A673 (cell line): ENCODE results near the gene CACHD1. TPM values are rescaled to one million over a fixed set of nuclear protein-coding genes. Genes with fewer than 3 reads are reported as not detected.
A peak's percentile ranks its signal among the peaks of the same experiment; 100 is the strongest.

Experiments
- BruUV-seq: library from RNA; stranded (reverse); fragments of 400-500 nt; replicated peaks from 2 replicates; lab custom pipeline; 2021; lab: Mats Ljungman, UMichigan
- CTCF ChIA-PET: fragments of 300-600 bp; sonication (Branson Sonifier 250); formaldehyde crosslinking; loops from one replicate; lab custom pipeline; 2022; ENCODE audit warnings: antibody characterized with exemption; lab: Charles Lee
- POLR2A ChIA-PET: fragments of 300-600 bp; sonication (Branson Sonifier 250); formaldehyde crosslinking; loops from one replicate; lab custom pipeline; 2022; ENCODE audit warnings: antibody characterized with exemption; ENCODE audit not compliant: low non-redundant PET; lab: Charles Lee
- DNase-seq: peaks from one replicate; pipeline ENCODE4 v3.0.0-alpha.2; 2015; ENCODE audit warnings: low spot score
- H3K27ac ChIP-seq: fragments of 200-600 bp; sonication (generic); 2 replicates; pipeline ENCODE4 v1.5.1; 2016; ENCODE audit warnings: mixed run types, low read depth, mild to moderate bottlenecking, mixed read lengths, antibody characterized with exemption, low read length; ENCODE audit not compliant: poor library complexity, severe bottlenecking
- H3K27me3 ChIP-seq: fragments of 200-600 bp; sonication (generic); replicated peaks from 2 replicates; pipeline ENCODE4 v1.6.1; 2017; ENCODE audit warnings: mixed run types, low read depth, mild to moderate bottlenecking, mixed read lengths, antibody characterized with exemption, low read length; ENCODE audit not compliant: insufficient read depth, poor library complexity
- H3K36me3 ChIP-seq: fragments of 200-600 bp; sonication (generic); 2 replicates; pipeline ENCODE4 v1.6.1; 2016; ENCODE audit warnings: mixed run types, mild to moderate bottlenecking, mixed read lengths, antibody characterized with exemption, low read length; ENCODE audit not compliant: insufficient read depth, poor library complexity, severe bottlenecking
- H3K4me1 ChIP-seq: fragments of 200-600 bp; sonication (generic); 2 replicates; pipeline ENCODE4 v1.6.1; 2017; ENCODE audit warnings: mixed run types, mild to moderate bottlenecking, mixed read lengths, antibody characterized with exemption, low read length; ENCODE audit not compliant: insufficient read depth, poor library complexity, severe bottlenecking
- H3K4me3 ChIP-seq: fragments of 200-600 bp; sonication (generic); 2 replicates; pipeline ENCODE4 v1.5.1; 2016; ENCODE audit warnings: low read depth, mixed run types, mild to moderate bottlenecking, mixed read lengths, low read length; ENCODE audit not compliant: poor library complexity, severe bottlenecking
- H3K9me3 ChIP-seq: fragments of 200-600 bp; sonication (generic); 2 replicates; pipeline ENCODE4 v1.6.1; 2016; ENCODE audit warnings: mixed run types, low read depth, mild to moderate bottlenecking, mixed read lengths, antibody characterized with exemption, low read length; ENCODE audit not compliant: poor library complexity, severe bottlenecking
- EZH2 ChIP-seq: fragments of 200-600 bp; sonication (generic); IDR thresholded peaks from 2 replicates; pipeline ENCODE4 v1.6.1; 2017; ENCODE audit warnings: borderline replicate concordance, low read depth, mild to moderate bottlenecking, mixed read lengths, antibody characterized with exemption, low read length; ENCODE audit not compliant: poor library complexity, severe bottlenecking
- intact Hi-C: fragments of 100-400 bp; cut with micrococcal nuclease; formaldehyde crosslinking; loops from one replicate; pipeline ENCODE4 v1.10.0; 2022; ENCODE audit not compliant: unreplicated experiment
- total RNA-seq: library from RNA; stranded (reverse); gene quantifications from 2 replicates; pipeline ENCODE4 v1.2.3, GENCODE V29; 2021
- TF ChIP-seq, protein P1 (sequence below): fragments of 300-800, 200-600 bp; sonication (generic); conservative IDR thresholded peaks from 2 replicates; pipeline ENCODE4 v1.5.1; 2017; ENCODE audit warnings: low read depth, mild to moderate bottlenecking, antibody characterized with exemption, low read length, moderate library complexity, mixed read lengths

Gene CACHD1
- total RNA-seq, 1 experiment from 2014 or later, result 39.2 TPM

DNA sequence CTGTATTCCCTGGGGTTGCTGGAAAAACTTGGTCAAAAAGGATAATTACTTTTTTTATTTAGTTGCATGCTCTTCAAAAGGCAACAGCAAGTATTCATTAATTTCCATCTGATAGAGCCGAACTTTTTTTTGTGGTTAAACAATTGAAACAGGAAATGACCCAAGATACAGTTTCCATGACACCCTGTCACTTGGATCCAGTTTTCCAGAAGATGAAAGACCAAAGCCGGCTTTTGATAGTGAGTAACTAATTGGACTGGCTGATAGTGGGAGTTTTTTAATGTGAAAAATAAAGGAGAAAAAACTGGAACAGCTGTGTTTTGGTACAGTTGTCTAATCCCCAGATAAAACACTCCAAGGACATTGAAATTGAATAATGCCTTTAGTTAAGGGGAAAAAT, 33.0 kb downstream of the CACHD1 start:
- H3K36me3 ChIP-seq, result peaks cover 3% of the 10 kb centered on the region
- H3K9me3 ChIP-seq, result no peaks in the 10 kb centered on the region
- peak overlapping the region; percentile 51 for H3K27ac ChIP-seq
- DNase-seq, result peak; percentile 76
- H3K4me3 ChIP-seq, result no peak overlapping the region
- intact Hi-C loops, result no loop called here
- POLR2A ChIA-PET, result no interaction called here
- H3K4me1 ChIP-seq, result peaks cover 62% of the 10 kb centered on the region
- TF ChIP-seq EZH2, result no peak
- TF ChIP-seq, protein P1, sequence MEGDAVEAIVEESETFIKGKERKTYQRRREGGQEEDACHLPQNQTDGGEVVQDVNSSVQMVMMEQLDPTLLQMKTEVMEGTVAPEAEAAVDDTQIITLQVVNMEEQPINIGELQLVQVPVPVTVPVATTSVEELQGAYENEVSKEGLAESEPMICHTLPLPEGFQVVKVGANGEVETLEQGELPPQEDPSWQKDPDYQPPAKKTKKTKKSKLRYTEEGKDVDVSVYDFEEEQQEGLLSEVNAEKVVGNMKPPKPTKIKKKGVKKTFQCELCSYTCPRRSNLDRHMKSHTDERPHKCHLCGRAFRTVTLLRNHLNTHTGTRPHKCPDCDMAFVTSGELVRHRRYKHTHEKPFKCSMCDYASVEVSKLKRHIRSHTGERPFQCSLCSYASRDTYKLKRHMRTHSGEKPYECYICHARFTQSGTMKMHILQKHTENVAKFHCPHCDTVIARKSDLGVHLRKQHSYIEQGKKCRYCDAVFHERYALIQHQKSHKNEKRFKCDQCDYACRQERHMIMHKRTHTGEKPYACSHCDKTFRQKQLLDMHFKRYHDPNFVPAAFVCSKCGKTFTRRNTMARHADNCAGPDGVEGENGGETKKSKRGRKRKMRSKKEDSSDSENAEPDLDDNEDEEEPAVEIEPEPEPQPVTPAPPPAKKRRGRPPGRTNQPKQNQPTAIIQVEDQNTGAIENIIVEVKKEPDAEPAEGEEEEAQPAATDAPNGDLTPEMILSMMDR, result no peak
- CTCF ChIA-PET, result no interaction called here
- H3K27me3 ChIP-seq, result no peaks in the 10 kb centered on the region
- no TSS peak for BruUV-seq

DNA sequence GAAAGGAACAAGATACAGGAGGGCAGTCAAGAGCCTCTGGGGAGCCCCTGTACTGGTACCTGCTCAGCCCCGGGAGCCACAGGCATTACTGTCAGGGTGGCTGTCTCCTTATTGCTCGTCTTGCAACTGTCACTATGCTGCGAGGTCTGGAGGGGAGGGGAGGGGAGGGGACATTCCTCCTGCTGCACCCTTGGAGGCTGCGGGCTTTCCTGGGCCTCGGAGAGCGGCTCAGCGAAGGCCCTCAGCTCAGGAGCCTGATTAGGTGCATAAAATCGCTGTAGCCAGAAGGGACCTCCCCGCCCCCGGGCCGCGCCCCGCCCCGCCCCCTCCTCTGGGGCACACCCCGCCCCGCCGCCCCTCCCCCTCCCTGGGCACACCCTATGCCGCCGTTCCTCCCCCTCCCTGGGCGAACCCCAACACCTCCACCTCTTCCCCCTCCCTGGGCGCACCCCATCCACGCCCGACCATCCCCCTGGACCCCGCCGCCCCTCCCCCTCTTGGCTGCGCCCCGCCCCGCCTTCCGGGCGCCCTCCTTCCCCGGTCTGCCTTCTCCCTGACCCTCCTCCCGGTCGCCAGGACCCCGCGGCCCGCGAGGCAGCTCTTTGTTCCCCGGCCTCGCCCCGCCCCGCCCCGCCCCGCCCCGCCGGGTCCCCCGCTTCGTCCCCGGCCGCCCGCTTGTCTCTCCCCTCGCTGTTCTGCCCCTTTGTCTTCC, 35.5 kb downstream of the CACHD1 start:
- Histone ChIP-seq H3K4me3 (no peak overlapping the region), H3K27me3 (no peaks in the 10 kb centered on the region), H3K4me1 (peaks cover 73% of the 10 kb centered on the region), H3K36me3 (peaks cover 3% of the 10 kb centered on the region), H3K27ac (no peak overlapping the region), H3K9me3 (no peaks in the 10 kb centered on the region)
- TF ChIP-seq EZH2, result no peak
- TF ChIP-seq, protein P1, result no peak
- BruUV-seq, result no TSS peak
- ChIA-PET CTCF (no interaction called here), POLR2A (no interaction called here)
- intact Hi-C loops, result no loop called here
- DNase-seq, result no peak

DNA sequence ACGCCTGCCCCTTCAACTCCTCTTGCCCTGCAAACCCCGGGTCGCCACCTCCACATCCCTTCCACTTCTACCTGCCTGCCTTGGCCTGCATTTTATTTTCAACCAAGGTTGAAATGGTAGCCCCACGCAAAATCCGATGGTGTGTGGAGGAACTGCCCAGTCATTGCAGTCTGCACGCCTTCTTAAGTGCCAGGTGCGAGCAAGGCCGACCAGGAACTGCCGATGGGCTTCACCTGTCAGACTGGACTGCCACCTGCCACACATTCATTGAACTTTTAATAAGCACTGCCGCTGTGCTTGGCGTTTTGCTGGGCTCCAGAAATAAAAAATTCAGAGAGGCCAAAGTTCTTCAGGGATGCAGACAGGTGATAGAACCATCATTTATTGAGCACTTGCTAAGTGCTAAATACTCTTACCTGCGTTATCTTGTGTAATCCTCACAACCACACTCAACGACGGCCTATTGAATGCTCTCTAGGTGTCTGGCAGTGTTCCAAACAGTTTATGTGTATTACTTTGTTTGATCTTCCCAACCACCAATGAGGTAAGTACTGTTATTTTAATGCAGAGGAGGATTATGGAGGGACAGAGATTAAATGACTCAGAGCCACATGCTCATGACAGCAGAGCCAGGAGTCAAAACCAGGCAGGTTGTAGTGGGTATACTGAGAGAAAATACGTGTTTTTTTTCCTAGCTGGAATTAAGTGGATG, 36.2 kb downstream of the CACHD1 start:
- Histone ChIP-seq H3K9me3 (no peaks in the 10 kb centered on the region), H3K4me1 (peaks cover 69% of the 10 kb centered on the region)

More for the DNA sequence above, 36.2 kb downstream of the CACHD1 start:
- peaks cover 3% of the 10 kb centered on the region for H3K36me3 ChIP-seq
- no peak overlapping the region for H3K27ac ChIP-seq
- no peak for DNase-seq
- ChIA-PET POLR2A (no interaction called here), CTCF (no interaction called here)
- TF ChIP-seq EZH2, result no peak
- TF ChIP-seq, protein P1, result no peak
- H3K27me3 ChIP-seq, result no peaks in the 10 kb centered on the region
- intact Hi-C loops, result no loop called here
- no TSS peak for BruUV-seq
- no peak overlapping the region for H3K4me3 ChIP-seq
